SW480 (cell line): Measurements from ENCODE around the gene DENND1B.
"Not testable (repeated sequence)": the region's sequence is repeated elsewhere in the genome, so short reads cannot be mapped to it uniquely, and the experiment has no call there.

Source experiments
- DNase-seq: peaks from one replicate; pipeline ENCODE4 v3.0.0-alpha.2; 2016; ENCODE audit warnings: low spot score

Gene DENND1B

DNA sequence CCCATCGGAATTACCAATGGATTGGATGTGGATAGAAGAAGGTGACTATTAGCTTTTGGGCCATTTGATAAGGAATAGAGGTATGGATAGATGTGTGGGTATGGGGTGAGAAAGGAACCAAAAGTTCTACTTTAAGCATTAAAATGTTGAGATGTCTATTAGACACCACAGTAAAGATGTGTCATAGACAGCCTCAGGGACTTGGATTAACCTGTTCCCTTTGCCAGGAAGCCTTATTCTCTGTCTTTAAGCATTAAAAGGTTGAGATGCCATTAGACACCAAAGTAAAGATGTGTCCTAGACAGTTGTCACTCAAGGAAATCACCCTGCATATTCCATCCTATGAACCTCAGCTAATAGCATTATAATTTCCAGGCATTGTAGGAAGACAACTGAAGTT lies 11.0 kb upstream of the DENND1B start:
- no peak for DNase-seq

DNA sequence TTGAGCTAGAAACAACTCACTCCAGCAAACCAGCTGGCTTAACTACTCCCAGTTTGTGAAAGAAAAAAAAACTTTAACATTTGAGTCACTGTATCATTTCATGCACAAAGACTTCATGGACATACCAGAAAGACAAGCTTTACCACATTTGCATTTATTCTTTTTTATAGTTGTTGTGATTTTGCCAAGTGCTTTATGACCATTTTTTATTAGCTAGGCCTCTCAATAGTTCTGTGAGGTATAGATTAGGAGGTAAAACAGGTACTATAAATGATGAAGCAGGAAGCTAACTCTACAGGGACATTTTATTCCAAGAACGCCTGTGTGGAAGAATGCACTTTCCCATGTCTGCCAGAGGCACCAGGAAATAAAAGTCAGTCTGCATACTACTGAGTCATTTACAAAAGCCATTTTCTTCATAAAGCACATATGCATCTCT lies 8.2 kb upstream of the DENND1B start:
- no peak for DNase-seq

DNA sequence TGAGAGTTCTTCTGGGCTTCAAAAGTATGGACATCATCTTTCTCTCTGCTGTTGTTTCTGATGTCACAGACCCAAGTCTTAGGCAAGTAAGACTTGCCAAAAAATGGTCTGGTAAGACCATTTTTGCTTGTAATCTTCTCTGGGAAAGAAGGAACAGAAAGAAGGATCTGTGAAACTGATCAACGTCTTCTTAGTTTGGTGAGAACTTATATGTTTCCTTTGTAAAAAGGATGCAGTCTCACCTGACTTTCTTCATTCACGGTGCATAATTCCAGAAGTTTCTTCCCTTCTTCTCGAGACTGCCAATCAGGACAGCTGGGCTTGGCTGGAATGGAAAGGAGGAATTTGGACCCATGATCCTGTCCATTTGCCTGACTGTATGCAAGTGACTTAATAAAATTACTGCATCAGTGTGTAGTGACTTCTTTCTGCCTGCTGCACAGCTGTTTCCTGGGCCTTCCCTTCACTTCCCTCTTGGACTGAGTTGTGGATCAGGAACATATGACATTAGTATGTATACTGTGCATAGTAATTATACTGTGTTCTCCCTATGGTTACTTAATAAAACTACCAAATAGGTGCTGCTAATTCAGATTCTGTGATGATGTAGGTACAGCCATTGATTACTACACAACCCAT lies 7.6 kb upstream of the DENND1B start:
- no peak for DNase-seq

DNA sequence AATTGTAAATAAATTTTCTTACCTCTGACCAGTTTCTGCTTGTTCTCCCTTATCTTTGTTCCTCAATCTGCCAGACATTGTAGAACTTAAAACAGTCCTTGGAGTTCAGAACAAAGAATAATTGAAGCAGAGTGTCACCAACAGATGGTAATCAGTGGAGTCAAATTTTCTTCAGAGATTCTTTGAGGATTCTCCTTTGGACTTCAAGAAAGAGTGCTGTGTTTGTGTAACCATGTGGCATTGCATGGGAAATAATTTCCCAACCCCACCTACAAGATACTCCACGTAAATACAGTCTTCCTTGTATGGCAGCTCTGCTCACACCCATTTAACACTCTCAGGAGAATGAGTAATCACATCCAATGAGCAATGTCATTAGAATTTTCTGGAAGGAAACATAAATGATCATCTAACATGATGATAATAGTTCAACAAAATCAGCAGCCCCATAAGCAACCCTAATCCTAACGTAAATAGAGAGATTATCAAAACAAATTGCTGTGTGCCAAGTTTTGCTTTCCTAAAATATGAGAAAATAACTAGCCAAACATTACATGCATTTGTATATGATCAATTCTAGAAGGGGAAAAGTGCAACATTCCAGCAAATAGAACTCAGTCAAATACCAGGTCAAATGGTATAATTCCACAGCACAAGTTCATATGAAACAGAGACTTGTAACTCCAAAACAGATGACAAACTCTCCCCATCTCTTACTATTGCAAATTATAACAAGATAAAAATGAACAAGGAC lies 6.9 kb upstream of the DENND1B start:
- DNase-seq: no peak

DNA sequence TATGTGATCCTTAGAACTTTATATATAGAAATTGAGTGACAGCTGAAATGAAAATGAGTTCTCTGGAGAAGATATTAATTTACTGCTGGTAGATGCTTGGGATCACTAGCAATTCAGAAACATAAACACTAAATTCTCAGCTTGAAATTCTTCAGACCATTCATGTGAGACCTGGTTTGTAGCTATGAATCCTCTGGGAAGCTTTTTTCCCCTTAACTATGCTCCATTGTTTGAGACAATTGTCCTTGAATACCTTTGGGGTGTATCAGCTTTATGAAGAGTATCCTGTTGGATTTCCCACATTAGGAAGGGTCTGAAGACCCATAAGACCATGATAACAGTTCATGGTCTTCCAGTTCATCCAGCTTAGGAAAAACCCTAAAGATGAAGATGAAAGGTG lies 4.6 kb upstream of the DENND1B start:
- no peak for DNase-seq

DNA sequence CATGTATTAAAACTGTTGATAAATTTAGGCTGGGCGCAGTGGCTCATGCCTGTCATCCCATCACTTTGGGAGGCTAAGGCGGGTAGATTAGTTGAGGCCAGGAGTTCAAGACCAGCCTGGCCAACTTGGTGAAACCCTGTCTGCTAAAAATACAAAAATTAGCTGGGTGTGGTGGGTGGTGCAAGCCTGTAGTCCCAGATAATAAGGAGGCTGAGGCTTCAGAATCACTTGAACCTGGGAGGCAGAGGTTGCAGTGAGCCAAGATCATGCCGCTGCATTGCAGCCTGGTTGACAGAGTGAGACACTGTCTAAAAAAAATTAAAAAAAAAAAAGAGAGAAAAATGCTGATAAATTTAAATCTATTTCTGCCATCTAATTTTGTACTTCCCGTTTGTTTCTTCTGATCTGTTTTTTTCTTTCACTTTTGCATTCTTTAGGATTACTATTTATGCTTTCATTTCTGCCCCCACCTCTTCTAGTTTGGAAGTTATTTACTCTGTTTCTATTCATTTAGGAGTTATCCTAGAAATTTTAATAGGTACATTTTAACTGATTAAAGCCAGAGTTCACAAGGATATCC lies 3.2 kb upstream of the DENND1B start:
- no peak for DNase-seq

DNA sequence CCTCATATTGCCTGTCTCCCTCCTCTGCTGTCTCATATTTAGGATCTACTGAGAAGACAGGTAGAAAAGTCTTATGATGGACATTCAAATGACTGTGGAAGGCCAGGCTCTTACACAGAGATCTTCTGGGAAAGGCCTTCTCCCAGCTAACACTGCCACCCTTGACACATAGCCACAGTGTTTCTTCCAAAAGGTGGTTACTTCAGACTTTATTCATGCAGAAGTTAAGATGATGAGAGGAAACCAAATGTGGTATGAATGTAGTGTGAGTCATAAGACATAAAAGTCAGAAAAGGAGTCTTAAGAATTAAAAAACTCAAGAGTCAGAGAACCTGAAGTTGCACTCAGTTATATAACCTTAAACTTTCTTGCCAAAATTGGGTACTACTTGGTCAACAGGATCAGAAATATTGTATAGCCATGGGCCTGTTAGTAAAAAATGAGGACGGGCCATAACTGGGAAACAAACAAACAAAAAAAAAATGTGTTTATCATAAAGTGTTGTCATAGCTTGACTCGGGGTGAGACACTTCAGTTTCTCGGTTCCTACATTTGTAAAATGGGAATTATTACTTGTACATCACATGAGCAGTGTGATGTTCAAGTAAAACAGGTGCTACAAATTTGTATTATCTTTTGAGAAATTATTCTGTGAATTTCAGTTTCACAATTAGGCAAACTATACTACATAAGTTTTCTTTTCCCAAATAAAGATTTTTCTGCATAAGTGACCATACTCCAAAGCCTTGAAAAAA lies 1.2 kb upstream of the DENND1B start:
- DNase-seq: no peak

DNA sequence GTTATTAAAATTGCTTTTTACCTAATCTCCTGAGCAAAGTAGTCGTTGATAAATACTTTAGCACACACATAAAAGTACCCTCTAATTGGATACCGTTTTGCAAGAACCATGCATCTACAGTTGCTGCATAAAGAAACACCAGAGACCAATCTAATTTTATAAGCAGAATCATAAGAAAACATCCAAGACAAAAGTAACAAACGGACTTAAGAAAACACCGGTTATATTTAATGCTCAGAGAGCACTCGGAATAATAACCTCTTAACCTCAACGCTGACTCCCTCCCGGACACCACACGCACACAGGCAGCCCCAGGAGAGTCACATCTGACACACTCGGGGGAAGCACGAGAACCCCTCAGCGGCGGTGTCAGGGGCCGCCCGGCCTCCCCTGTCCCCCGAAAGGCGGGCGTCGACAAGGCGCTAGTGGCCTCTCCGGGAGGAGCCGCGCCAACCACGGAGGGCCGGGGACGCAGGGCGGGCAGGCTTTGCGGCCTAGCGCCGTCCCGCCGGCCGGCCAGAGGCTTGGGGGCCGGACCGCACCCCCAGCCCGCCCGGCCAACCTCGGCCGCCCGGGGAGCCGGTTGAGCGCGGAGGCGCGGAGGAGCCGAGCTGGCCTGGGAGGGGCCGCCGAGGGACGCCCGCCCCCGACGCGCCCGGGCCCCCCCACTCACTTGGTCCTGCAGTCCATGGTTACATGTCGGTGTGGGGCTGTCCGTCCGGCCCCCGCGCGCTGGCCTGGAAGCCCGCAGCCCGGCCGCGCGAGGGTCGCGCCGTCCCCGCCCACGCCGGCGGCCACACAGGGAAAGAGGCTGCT lies 606 bp downstream of the DENND1B start:
- peak; percentile 29 for DNase-seq

DNA sequence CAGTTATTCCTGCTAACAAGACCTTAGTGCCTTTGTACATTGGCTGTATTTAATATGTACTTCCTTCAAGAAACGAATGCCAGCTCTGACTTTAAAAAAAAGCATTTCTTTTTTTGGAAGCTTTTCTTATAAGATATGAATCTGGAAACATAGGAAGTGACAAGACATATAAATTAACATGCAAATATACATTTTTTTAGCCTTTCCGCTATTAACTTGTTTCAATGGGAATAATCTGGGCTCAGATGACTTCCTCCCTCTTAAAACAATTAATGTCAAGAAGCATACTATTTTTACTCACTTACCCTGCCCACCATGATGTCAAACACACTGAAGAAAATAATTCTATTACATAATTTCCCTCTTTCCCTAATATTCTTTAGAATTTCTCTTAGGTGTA lies 1.4 kb downstream of the DENND1B start:
- no peak for DNase-seq

DNA sequence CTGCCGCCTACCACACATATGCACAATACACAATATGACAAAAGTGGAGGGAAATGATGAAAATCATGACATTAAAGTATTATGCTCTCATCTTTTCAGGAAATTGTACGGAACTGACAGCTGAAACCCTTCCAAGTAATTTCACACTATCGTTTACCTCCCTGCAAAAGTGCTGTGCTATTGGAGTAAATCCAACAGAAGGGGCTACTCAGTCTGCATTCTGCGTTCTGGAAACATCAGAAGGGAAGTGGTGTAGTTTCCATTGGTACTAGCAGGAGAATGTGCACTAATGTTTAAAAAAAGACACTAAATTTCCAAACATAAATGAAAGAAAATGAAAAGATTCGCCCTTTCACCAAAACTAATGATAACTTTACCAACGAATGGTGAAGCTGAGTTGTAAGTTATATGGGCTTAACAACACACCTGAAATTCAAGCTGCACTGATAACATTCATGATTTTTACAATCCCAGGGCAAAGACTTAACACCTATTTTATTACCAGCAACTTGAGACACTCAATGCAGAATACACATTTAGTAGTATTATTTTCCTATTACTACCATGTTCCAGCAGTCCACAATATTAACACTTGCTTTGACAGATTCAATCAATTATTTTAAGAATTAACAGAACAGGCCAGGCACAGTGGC lies 3.2 kb downstream of the DENND1B start:
- DNase-seq: no peak

DNA sequence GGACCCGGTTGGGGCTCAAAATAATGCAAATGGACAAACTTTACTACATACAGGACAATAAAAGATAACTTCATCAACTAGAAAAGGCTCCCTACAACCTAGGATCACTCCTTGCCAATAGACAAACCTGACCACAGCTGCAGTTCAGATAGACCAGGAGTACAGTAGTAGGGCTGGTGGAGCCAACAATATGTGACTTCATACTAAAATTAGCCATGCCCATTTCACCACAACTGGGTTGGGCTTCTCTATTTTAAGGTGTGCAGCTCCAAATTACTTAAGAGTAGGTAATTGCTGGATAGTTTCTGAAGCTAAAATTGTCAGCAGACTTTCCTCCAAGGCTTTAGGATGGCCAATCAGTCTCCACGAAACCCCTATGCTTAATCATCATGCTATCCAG lies 3.9 kb downstream of the DENND1B start:
- no peak for DNase-seq

DNA sequence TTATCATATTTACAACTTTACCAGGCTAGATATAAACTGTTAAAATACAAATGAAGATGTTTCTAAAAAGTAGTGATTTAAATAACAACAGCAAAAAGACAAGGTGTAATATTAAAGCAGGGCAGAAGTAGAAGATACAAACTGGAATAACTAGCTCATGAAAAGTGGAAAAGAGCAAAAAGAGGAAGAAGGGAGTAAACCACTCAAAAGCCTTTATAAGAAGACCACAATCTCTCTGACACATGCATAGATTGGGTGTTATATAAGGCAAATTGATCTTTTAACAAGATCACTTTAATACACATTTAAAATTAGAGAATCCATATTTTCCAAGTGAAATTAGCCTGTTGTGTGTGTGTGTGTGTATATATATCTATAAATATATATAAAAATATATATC lies 5.0 kb downstream of the DENND1B start:
- no peak for DNase-seq

DNA sequence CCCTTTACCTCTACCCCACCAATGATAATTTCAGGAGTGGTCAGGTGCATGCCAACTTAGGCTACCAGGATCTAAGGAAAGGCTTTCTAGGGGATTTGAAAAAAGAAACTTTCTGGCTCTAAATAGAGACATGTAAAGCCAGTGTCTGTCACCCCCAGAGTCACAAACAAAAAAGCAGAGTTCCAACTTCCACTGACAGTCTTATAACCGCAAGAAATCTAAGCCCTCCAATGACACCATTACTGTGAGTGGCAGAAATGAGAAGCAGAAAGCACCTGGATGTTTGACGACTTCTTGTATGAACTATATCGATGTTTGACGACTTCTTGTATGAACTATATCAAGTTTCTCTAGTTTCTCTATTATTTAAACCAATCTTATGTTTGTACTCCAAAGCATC lies 6.0 kb downstream of the DENND1B start:
- no peak for DNase-seq

DNA sequence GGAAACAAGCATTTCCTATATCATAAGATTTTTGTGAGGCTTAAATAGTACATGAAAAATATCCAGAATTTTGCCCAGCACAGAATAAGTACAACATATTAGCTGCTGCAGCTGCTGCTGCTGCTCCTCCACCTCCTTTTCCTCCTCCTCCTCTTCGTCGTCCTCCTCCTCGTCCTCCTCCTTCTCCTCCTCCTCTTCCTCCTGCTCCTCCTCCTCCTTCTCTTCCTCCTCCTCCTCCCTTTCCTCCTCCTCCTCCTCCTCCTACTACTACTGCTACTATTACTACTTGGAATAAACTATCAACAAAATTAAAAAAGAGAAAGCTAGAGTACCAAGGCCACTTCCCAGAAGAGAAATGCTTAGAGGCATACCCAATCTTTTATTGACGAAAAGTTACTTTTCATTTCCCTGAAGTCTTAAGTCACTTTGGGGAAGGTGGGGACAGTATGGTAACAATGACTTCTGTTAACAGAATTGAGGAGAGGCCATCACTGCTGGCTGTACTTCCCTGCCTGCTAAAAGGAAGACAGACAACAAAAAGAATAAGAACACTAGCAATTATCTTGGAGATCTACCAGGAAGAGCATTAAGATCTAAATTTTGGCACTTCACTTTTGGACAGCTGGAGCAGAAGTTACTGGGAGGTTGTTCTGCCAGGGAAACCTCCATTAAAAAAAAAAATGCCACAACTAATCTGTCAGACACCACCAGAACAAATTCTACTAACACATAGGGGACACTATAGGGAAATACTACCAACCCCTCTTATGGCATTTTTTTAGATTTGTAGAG lies 7.1 kb downstream of the DENND1B start:
- no peak for DNase-seq

DNA sequence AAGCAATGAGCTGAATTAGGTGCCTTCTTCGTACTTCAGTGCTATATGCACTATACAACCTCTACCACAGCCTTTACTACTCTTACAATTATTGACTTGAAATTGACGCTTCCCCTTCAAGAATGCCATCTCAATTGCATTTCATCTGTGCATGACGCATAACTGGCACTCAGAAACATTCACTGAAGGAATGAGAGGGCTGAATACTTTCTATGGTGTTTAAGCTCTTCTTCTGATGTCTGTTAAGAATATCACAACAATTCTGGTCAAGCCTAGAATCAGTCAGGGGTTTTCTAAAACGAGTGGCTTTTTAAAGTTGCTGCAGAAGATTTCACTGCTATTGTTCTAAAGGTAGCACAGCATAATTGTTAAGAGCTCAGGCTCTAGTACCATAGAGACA lies 11.5 kb downstream of the DENND1B start:
- DNase-seq: no peak

DNA sequence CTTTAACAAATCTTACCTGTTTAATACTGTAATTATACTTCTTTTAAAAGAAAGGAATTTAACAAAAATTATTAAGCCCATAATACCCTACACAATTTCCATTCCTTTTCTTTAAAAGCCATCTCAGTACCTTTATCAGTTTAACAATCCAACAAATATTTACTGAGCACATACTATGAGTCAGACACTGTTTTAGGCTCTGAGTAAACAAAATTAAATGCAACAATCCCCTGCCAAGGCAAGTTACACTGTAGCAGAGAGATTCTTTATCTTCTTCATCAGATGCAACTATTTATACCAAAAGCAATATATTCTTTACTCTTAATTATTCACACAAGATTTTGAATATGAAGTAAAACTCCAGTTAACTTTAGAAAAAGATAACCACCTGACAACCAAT lies 12.0 kb downstream of the DENND1B start:
- DNase-seq: no peak

DNA sequence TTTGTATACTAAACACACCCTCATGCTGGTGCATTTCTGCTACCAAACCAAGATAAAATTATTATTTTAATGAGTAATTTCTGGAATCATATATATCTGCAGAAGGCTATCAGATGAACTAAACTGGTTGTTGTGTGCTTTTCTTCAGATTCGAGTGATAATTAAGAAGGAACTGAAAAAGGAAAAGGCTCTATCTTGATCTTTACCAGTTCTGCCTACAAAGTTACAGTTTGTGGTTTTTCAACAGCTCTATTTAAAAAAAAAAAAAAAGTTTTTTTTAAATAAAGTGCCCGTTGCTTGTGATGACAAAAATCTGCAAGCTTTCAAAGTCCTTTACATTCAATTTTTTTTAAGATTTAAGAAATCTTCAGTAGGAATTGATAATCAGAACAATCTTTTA lies 13.6 kb downstream of the DENND1B start:
- no peak for DNase-seq

DNA sequence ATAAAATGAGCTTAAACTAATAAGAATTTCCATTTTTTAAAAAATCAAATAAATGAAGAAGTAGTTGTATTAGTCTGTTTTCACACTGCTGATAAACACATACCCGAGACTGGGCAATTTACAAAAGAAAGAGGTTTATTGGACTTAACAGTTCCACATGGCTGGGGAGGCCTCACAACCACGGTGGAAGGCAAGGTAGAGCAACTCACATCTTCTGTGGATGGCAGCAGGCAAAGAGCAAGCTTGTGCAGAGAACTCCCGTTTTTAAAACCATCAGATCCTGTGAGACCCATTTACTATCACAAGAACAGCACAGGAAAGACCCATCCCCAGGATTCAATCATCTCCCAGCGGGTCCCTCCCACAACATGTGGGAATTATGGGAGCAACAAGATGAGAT lies 19.7 kb downstream of the DENND1B start:
- DNase-seq: not testable (repeated sequence)

DNA sequence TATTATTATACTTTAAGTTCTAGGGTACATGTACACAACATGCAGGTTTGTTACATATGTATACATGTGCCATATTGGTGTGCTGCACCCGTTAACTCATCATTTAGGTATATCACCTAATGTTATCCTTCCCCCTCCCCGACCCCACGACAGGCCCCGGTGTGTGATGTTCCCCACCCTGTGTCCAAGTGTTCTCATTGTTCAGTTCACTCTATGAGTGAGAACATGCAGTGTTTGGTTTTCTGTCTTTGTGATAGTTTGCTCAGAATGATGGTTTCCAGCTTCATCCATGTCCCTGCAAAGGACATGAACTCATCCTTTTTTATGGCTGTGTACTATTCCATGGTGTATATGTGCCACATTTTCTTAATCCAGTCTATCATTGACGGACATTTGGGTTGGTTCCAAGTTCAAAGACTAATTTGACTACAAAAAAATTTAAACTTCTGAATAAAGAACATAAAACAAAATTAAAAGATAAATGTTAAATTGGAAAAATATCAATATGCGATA lies 22.6 kb downstream of the DENND1B start:
- DNase-seq: not testable (repeated sequence)

DNA sequence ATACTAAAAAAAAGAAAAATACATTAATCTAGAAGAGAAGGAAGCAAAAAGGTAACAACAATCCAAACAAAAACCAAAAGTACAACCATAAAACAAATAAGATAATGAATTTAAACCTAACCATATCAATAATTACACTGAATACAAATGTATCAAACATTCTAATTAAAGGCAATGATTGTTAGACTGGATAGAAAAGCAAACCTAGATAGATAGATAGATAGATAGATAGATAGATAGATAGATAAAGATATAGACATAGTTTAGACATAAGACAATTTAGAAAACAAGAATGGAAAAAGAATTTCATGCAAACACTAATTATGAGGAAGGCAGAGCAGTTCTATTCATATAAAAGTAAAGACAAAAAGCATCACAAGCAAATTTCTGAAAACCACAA lies 24.9 kb downstream of the DENND1B start:
- DNase-seq: no peak
